Measurements from ENCODE around the gene PGM1.
A peak's percentile ranks its signal among the peaks of the same experiment; 100 is the strongest.

Gene PGM1

GRCh38 chr1:63630666-63631065 lies 37.5 kb downstream of the PGM1 start:
- no peak for DNase-seq (ENCODE audit: extremely low read depth in 1 of 2, low read depth in 1 of 2)

DNA sequence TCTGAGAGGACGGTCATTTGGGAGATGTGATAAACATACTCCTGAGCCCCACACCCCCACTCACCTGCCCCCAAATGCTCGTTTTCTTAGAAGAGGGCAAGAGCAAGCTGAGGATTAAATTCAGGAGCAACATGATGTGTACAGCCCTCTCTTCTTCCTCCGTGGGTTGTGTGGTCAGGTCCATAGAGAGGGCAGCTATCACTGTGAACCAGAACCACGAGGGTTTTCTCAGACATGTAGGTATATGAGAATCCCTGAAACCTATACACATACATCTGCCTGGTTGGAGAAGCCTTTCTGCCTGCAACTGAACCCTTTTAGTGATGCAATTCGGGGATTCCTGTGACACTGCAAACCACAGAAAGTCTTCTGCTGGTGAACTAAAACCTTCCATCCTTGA lies 38.9 kb downstream of the PGM1 start:
- no peak for DNase-seq (ENCODE audit: extremely low read depth in 1 of 2, low read depth in 1 of 2)

GRCh38 chr1:63633281-63633680 lies 40.1 kb downstream of the PGM1 start:
- DNase-seq (ENCODE audit: extremely low read depth in 1 of 2, low read depth in 1 of 2): no peak

GRCh38 chr1:63634471-63634870 lies 41.3 kb downstream of the PGM1 start:
- no peak for DNase-seq (ENCODE audit: extremely low read depth in 1 of 2, low read depth in 1 of 2)

DNA sequence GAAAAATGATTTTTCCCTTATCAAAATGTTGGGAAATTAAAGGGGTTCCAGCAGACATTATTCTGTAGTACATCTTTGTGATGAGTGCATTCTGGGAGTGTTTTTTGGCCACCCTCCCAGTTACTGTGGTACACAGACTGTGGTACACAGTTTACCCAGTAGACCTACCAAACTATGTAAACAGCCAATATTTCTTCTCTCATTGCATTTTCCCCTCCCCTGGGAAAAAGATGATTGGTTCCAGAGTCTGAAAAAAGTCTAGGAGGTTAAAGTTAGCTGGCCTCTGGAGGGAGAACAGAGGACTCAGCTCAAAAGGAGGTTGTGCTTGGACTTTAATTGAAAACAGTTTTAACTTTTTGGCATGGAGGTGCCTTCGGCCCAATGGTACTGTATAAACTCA lies 42.5 kb downstream of the PGM1 start:
- DNase-seq (ENCODE audit: extremely low read depth in 1 of 2, low read depth in 1 of 2): no peak

DNA sequence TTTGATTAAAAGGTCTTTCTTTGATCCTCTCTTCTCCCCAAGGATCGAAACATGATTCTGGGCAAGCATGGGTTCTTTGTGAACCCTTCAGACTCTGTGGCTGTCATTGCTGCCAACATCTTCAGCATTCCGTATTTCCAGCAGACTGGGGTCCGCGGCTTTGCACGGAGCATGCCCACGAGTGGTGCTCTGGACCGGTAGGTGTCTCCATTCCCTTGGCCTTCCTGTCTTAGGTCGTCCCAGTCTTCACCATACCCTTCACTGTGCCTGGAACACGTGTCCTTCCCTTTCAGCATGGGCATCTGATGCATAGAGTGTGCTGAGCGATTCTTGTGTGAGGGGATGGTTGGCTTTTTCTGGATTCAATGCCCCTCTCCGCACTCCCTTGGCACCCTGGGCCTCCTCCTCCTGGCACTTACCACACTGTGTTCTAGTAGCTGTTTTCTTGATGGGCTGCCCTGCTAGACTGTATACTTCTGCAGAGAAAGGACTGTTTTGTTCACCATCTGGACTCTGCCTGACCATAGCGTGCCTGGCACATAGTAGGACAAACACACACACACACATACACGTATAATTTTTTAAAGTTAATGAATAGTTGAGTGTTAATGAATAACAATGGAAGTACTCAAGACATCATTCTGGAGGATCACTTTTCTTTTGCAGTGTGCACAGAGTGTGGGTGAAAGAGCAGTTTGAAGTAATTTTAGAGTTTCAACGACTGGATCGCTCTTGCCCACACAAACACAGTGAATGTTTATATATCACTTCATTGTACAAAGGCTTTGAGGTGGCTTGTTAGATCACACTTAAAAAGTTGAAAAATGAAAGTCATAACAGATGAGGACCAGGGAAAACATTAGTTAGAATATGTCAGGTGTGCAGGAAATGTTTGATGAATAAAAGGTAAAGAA lies 43.2 kb downstream of the PGM1 start:
- no peak for DNase-seq (ENCODE audit: extremely low read depth in 1 of 2, low read depth in 1 of 2)

DNA sequence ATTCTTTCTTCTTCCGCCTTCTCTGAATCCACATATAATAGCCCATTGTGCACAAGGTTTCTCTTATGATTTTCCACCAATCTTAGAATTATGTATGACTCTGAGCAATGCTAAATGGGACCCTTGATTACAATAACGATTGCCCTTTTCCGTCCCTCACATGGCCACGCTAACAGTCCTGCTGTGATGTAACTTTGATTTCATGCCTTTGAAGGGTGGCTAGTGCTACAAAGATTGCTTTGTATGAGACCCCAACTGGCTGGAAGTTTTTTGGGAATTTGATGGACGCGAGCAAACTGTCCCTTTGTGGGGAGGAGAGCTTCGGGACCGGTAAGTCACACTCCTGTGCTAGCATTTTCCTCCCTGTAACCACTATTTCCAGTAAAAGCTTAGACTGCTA lies 45.3 kb downstream of the PGM1 start:
- no peak for DNase-seq (ENCODE audit: extremely low read depth in 1 of 2, low read depth in 1 of 2)

DNA sequence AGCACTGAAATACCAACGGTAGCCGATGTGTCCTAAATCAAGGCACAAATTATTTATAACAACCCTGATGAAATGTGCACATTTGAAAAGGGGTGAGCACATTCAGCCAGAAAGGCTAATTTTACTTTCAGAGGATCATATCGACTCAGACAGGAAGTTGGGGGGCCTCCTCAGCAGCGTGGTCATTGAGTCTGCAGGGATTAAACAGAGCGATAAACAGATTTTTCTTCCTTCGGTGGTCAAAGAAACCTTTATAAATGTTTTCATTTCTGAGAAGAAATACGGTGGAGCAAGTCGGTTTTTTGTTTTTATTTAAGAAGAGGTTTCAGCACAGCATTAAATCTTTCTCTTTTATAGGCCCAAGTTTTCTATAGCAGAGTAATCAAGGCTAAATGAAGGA lies 45.7 kb downstream of the PGM1 start:
- DNase-seq (ENCODE audit: extremely low read depth in 1 of 2, low read depth in 1 of 2): no peak

DNA sequence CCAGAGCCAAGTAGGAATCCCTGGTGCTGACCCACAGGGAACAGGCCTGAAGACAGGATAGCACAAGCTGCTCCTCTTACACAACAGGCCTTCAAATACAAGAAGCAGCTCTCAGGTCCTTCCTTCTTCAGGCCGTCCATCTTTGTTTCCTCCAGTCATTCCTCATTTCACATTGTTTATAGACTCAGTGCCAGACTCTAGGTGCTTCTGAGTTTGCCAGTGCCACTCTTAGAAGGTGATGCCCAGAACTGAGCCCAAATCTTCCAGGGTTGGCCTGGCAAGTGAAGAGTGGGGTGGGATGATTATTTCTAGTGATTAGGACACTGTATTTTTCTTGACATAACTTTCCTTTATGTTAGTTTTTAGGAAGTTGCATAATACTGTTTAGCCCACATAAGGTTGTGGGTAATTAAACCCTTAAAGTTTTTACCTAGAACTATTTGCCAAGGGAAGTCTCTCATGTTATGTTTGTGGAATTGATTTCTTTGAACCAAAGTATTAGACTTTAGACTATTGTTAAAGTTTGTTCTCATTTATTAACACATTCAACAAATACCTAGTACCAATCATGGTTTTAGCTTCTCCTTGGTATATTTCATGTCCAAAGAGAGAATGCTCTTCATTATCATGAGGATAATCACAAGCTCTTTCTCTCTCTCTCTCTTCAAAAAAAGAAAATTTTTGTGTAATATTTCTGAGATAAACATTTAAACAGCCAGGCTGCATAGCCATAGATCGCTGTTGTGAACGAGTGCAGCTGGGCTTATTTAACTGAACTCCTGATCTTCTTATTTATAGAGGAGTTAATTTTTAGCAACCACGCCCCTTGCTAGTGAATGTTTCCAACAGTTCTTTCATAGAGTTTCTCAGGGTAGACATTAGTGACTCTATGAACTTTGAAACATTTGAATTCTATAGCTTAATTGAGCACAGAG lies 47.7 kb downstream of the PGM1 start:
- no peak for DNase-seq (ENCODE audit: extremely low read depth in 1 of 2, low read depth in 1 of 2)

- no peak for DNase-seq (ENCODE audit: extremely low read depth in 1 of 2, low read depth in 1 of 2)
Measured at GRCh38 chr1:63641615-63642014, 48.4 kb downstream of the PGM1 start.

GRCh38 chr1:63642901-63643300 lies 49.7 kb downstream of the PGM1 start:
- DNase-seq (ENCODE audit: extremely low read depth in 1 of 2, low read depth in 1 of 2): no peak

DNA sequence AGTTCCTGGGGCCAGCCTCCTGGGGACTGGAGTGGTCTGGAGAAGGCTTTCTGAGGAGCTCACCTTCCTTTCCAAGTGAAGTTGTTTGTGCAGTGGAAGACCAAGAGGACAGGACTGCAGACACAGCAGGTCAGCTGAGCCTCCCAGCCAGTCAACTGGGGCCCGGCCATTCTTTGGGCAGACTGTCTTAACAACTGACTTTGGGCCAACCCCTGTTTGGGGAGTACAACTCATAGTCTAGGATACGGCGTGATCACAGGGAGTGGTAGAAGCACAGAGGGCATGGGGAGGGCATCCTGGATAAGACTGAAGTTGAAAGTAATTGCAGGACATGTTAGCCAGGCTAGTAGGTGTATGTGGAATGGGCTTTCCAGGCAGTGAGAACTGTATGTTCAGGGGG lies 50.3 kb downstream of the PGM1 start:
- DNase-seq (ENCODE audit: extremely low read depth in 1 of 2, low read depth in 1 of 2): no peak

- no peak for DNase-seq (ENCODE audit: extremely low read depth in 1 of 2, low read depth in 1 of 2)
Measured at GRCh38 chr1:63643926-63644325, 50.7 kb downstream of the PGM1 start.

DNA sequence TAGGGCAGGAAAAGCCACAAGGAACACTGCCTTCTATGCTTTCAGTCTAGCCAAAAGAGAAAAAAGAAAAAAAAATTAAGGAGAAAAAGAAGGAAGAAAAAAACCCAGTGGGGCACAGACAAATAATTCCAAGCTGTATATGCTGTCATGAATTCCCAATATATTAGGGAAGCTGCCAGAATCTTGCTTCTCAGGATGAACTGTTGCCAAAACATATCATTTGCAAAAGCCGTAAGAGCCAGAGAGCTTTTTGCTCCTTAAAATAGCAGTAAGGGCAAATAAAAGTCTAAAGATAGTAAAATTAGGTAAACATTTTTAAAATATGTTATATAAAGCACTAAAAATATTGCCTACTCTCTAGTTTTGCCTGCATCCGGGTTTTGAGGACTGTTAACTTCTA lies 52.1 kb downstream of the PGM1 start:
- DNase-seq (ENCODE audit: extremely low read depth in 1 of 2, low read depth in 1 of 2): no peak

DNA sequence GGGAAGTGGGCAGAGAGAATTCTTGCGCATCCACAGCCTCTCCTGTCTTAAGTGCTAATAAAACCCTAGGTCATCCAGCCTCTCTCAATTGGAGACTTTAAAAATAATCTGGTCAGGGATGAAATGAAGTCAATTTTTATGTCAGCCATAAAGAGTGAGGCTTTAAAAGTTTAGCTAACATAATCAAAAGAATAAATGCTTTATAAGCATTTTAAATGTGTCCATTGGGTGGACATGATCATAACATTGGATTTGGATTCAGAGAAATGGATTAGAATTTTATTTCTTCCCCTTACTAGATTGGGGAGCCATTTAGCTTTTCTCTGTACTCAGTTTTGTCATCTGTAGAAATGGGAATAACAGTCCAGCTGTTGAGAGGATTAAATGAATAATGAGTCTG lies 55.5 kb downstream of the PGM1 start:
- DNase-seq (ENCODE audit: extremely low read depth in 1 of 2, low read depth in 1 of 2): no peak

- DNase-seq (ENCODE audit: extremely low read depth in 1 of 2, low read depth in 1 of 2): peak in 1 of 2 donors; percentile 4
Measured at GRCh38 chr1:63651161-63651701, 58.0 kb downstream of the PGM1 start.

- no peak for DNase-seq (ENCODE audit: extremely low read depth in 1 of 2, low read depth in 1 of 2)
Measured at GRCh38 chr1:63653976-63654375, 60.8 kb downstream of the PGM1 start.

DNA sequence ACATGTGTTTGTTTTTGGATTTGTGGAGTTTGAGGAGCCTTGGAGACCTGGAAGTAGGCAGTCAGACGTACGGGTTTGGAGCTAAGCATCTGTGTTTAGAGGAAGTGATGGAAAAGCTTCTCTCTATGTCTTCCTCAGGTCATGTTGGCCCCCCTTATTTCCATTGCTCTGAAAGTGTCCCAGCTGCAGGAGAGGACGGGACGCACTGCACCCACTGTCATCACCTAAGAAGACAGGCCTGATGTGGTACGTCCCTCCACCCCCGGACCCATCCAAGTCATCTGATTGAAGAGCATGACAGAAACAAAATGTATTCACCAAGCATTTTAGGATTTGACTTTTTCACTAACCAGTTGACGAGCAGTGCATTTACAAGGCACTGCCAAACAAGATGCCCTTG lies 66.2 kb downstream of the PGM1 start:
- DNase-seq (ENCODE audit: extremely low read depth in 1 of 2, low read depth in 1 of 2): no peak

GRCh38 chr1:63662056-63662836 lies 69.0 kb downstream of the PGM1 start:
- DNase-seq (ENCODE audit: extremely low read depth in 1 of 2, low read depth in 1 of 2): no peak

DNA sequence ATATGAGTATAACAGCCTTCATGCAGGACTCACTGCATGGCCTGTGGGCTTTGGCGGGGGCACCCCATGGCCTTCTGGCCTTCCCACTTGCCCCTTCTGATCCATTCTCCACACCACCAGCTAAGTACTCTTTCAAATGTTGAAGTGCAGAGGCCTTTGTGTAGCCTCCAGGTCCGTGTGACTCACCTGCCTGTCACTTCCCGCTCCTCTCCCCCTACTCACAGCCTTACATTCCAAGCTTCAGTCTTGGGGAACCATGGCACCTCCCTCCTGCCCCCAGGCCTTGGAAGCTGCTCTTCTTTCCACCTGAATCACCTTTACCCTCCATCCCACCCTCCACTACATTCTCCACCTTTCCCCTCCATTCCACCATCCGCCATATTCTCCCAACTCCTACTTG lies 69.6 kb downstream of the PGM1 start:
- DNase-seq (ENCODE audit: extremely low read depth in 1 of 2, low read depth in 1 of 2): no peak

GRCh38 chr1:63663301-63663700 lies 70.1 kb downstream of the PGM1 start:
- no peak for DNase-seq (ENCODE audit: extremely low read depth in 1 of 2, low read depth in 1 of 2)

Measured in stimulated activated CD8-positive, alpha-beta memory T cell treated with anti-CD3 and anti-CD28 coated beads, Interleukin-7, amount 100 ng/mL, for 48 hours (primary cell).